NCI-H2029 treated with DMSO at 0.1 percent for 48 hours (cell line): Measurements from ENCODE around the gene CYTH4.
"Not testable (repeated sequence)": the region's sequence is repeated elsewhere in the genome, so short reads cannot be mapped to it uniquely, and the experiment has no call there.

ENCODE experiments used
- DNase-seq: peaks from one replicate; lab custom pipeline; 2025; lab: John Stamatoyannopoulos, UW

Gene CYTH4

GRCh38 chr22:37310815-37311595 is 28.7 kb downstream of the CYTH4 start:
- DNase-seq = no peak

GRCh38 chr22:37311761-37312312 is 29.5 kb downstream of the CYTH4 start:
- DNase-seq = no peak

GRCh38 chr22:37312549-37313183 is 30.4 kb downstream of the CYTH4 start:
- no peak for DNase-seq

- DNase-seq = no peak
Observed at GRCh38 chr22:37313376-37314314, 31.3 kb downstream of the CYTH4 start.

GRCh38 chr22:37314315-37315074 is 32.2 kb downstream of the CYTH4 start:
- no peak for DNase-seq

- no peak for DNase-seq
Observed at GRCh38 chr22:37316405-37316804, 34.1 kb downstream of the CYTH4 start.

- peak; percentile 6 for DNase-seq
Observed at GRCh38 chr22:37316875-37317371, 34.6 kb downstream of the CYTH4 start.

GRCh38 chr22:37317698-37318210 is 35.4 kb downstream of the CYTH4 start:
- no peak for DNase-seq

- no peak for DNase-seq
Observed at GRCh38 chr22:37318364-37319109, 36.2 kb downstream of the CYTH4 start.

GRCh38 chr22:37319469-37319868 is 37.2 kb downstream of the CYTH4 start:
- DNase-seq = no peak

- DNase-seq = no peak
Observed at GRCh38 chr22:37320726-37321677, 38.7 kb downstream of the CYTH4 start.

- no peak for DNase-seq
Observed at GRCh38 chr22:37324340-37325038, 42.2 kb downstream of the CYTH4 start.

GRCh38 chr22:37325039-37325395 is 42.7 kb downstream of the CYTH4 start:
- no peak for DNase-seq

GRCh38 chr22:37326726-37327125 is 44.4 kb downstream of the CYTH4 start:
- DNase-seq = no peak

- DNase-seq = no peak
Observed at GRCh38 chr22:37328017-37328416, 45.7 kb downstream of the CYTH4 start.

GRCh38 chr22:37328538-37329237 is 46.4 kb downstream of the CYTH4 start:
- DNase-seq = not testable (repeated sequence)

GRCh38 chr22:37329238-37330140 is 47.2 kb downstream of the CYTH4 start:
- DNase-seq = no peak
